DND-41 (cell line): ENCODE results near the gene LAPTM4A.
"Not testable (repeated sequence)": the region's sequence is repeated elsewhere in the genome, so short reads cannot be mapped to it uniquely, and the experiment has no call there.

Experiments
- EZH2 ChIP-seq: IDR thresholded peaks from 3 replicates; pipeline ENCODE4 v1.6.1; 2012; ENCODE audit warnings: borderline replicate concordance, low read depth, mild to moderate bottlenecking, moderate library complexity, low read length, inconsistent platforms; ENCODE audit not compliant: severe bottlenecking
- TF ChIP-seq, protein P1 (sequence below): IDR thresholded peaks from 2 replicates; pipeline ENCODE4 v1.5.1; 2012; ENCODE audit warnings: borderline replicate concordance, low read length, moderate library complexity, mild to moderate bottlenecking; ENCODE audit not compliant: poor library complexity, severe bottlenecking; ENCODE audit errors: extremely low read depth

DNA sequence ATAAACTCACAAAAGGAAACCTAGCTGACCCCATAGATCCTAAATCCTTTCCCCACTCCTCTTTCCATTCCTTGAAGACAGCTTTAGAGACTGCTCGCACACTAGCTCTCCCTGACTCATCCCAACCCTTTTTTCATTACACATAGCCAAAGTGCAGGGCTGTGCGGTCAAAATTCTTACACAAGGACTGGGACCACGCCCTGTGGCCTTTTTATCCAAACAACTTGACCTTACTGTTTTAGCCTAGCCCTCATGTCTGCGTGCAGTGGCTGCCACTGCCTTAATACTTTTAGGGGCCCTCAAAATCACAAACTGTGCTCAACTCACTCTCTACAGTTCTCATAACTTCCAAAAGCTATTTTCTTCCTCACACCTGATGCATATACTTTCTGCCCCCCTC, 34.5 kb upstream of the LAPTM4A start:
- TF ChIP-seq, protein P1, sequence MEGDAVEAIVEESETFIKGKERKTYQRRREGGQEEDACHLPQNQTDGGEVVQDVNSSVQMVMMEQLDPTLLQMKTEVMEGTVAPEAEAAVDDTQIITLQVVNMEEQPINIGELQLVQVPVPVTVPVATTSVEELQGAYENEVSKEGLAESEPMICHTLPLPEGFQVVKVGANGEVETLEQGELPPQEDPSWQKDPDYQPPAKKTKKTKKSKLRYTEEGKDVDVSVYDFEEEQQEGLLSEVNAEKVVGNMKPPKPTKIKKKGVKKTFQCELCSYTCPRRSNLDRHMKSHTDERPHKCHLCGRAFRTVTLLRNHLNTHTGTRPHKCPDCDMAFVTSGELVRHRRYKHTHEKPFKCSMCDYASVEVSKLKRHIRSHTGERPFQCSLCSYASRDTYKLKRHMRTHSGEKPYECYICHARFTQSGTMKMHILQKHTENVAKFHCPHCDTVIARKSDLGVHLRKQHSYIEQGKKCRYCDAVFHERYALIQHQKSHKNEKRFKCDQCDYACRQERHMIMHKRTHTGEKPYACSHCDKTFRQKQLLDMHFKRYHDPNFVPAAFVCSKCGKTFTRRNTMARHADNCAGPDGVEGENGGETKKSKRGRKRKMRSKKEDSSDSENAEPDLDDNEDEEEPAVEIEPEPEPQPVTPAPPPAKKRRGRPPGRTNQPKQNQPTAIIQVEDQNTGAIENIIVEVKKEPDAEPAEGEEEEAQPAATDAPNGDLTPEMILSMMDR, result not testable (repeated sequence)
- not testable (repeated sequence) for TF ChIP-seq EZH2
